OCI-M1 (cell line): ENCODE measurements around the gene SLC49A3.
"Not testable (repeated sequence)": the region's sequence is repeated elsewhere in the genome, so short reads cannot be mapped to it uniquely, and the experiment has no call there.

ENCODE experiments used
- DNase-seq: peaks from one replicate; lab custom pipeline; 2025; lab: John Stamatoyannopoulos, UW

SLC49A3 gene

GRCh38 chr4:688854-689681 is at the start of gene SLC49A3:
Gene SLC49A3, minus strand, starts transcription at chr4:689151. Its CDS starts 24 bp downstream, at chr4:689127.
- DNase-seq, result no peak

GRCh38 chr4:736561-736960 is 47.6 kb upstream of the SLC49A3 start:
- not testable (repeated sequence) for DNase-seq

- no peak for DNase-seq
Measured at GRCh38 chr4:735583-735982, 46.6 kb upstream of the SLC49A3 start.

- no peak for DNase-seq
Measured at GRCh38 chr4:734951-735350, 46.0 kb upstream of the SLC49A3 start.

GRCh38 chr4:734075-734474 is 45.1 kb upstream of the SLC49A3 start:
- no peak for DNase-seq

- DNase-seq, result no peak
Measured at GRCh38 chr4:733631-733980, 44.7 kb upstream of the SLC49A3 start.

- DNase-seq, result no peak
Measured at GRCh38 chr4:732911-733630, 44.1 kb upstream of the SLC49A3 start.

GRCh38 chr4:732486-732885 is 43.5 kb upstream of the SLC49A3 start:
- no peak for DNase-seq

GRCh38 chr4:731954-732353 is 43.0 kb upstream of the SLC49A3 start:
- not testable (repeated sequence) for DNase-seq

- DNase-seq, result not testable (repeated sequence)
Measured at GRCh38 chr4:730946-731904, 42.3 kb upstream of the SLC49A3 start.

GRCh38 chr4:730511-730910 is 41.6 kb upstream of the SLC49A3 start:
- DNase-seq, result no peak

GRCh38 chr4:729336-730315 is 40.7 kb upstream of the SLC49A3 start:
- no peak for DNase-seq

- no peak for DNase-seq
Measured at GRCh38 chr4:727576-727975, 38.6 kb upstream of the SLC49A3 start.

- no peak for DNase-seq
Measured at GRCh38 chr4:726838-727237, 37.9 kb upstream of the SLC49A3 start.

- DNase-seq, result no peak
Measured at GRCh38 chr4:726235-726787, 37.4 kb upstream of the SLC49A3 start.

- DNase-seq, result no peak
Measured at GRCh38 chr4:725391-726234, 36.7 kb upstream of the SLC49A3 start.

GRCh38 chr4:723751-724530 is 35.0 kb upstream of the SLC49A3 start:
- no peak for DNase-seq

GRCh38 chr4:722851-723360 is 34.0 kb upstream of the SLC49A3 start:
- no peak for DNase-seq
